HepG2 (cell line): Measurements from ENCODE around the gene OR2B2. TPM values are rescaled to one million over a fixed set of nuclear protein-coding genes. Genes with fewer than 3 reads are reported as not detected.

Experiments used
- ARNT ChIP-seq: fragments of 450-650 bp; IDR thresholded peaks from 2 replicates; pipeline ENCODE4 v1.6.1; 2017
- ARNTL ChIP-seq: sonication (generic); formaldehyde crosslinking; IDR thresholded peaks from 2 replicates; pipeline ENCODE4 v1.4.0; 2020; ENCODE audit warnings: mild to moderate bottlenecking, missing genetic modification reagents
- CBX5 ChIP-seq: sonication (generic); formaldehyde crosslinking; IDR thresholded peaks from 2 replicates; pipeline ENCODE4 v1.4.0; 2020; ENCODE audit warnings: missing genetic modification reagents, borderline replicate concordance
- CCDC6 ChIP-seq: sonication (generic); formaldehyde crosslinking; IDR thresholded peaks from 2 replicates; pipeline ENCODE4 v1.8.1; 2022; ENCODE audit warnings: mild to moderate bottlenecking, missing genetic modification reagents, moderate library complexity
- HDAC2 ChIP-seq: sonication (generic); formaldehyde crosslinking; IDR thresholded peaks from 2 replicates; pipeline ENCODE4 v1.4.0; 2020; ENCODE audit warnings: missing genetic modification reagents
- KDM1A ChIP-seq: IDR thresholded peaks from 2 replicates; pipeline ENCODE4 v1.6.1; 2016; ENCODE audit warnings: missing compliant biosample characterization
- KMT2A ChIP-seq: sonication (generic); formaldehyde crosslinking; IDR thresholded peaks from 2 replicates; pipeline ENCODE4 v1.4.0; 2020; ENCODE audit warnings: missing genetic modification reagents
- MBNL3 ChIP-seq: fragments of 250-450 bp; sonication (Bioruptor Pico); conservative IDR thresholded peaks from 2 replicates; pipeline ENCODE4 v1.8.0; 2022; ENCODE audit warnings: mild to moderate bottlenecking, inconsistent platforms
- MEF2D ChIP-seq: sonication (generic); formaldehyde crosslinking; IDR thresholded peaks from 2 replicates; pipeline ENCODE4 v1.5.1; 2020; ENCODE audit warnings: mild to moderate bottlenecking, missing genetic modification reagents
- MTA3 ChIP-seq: sonication (generic); formaldehyde crosslinking; IDR thresholded peaks from 2 replicates; pipeline ENCODE4 v1.4.0; 2020; ENCODE audit warnings: missing genetic modification reagents
- MXI1 ChIP-seq: IDR thresholded peaks from 3 replicates; pipeline ENCODE4 v1.6.1; 2012; ENCODE audit warnings: low read depth, low read length, inconsistent platforms, borderline replicate concordance
- POLR2A ChIP-seq, 2 experiments: IDR thresholded peaks; 2 replicates each; pipeline ENCODE4 v1.6.1; 2011; ENCODE audit warnings: low read depth in 2 of 2, low read length in 2 of 2, mild to moderate bottlenecking in 1 of 2, moderate library complexity in 1 of 2; ENCODE audit not compliant: insufficient read depth in 1 of 2
- POLR2AphosphoS2 ChIP-seq: IDR thresholded peaks from 2 replicates; pipeline ENCODE4 v1.6.1; 2011; ENCODE audit warnings: low read depth, low read length, improper control_type of control experiment
- SP1 ChIP-seq, 2 experiments: fragments of 450-650 bp in 1 of 2; sonication (generic) in 1 of 2; formaldehyde crosslinking in 1 of 2; IDR thresholded peaks; 2 replicates each; pipeline versions ENCODE4 v1.4.0 to v1.6.1; 2016 to 2020; ENCODE audit warnings: missing genetic modification reagents in 1 of 2
- SP2 ChIP-seq: sonication (generic); formaldehyde crosslinking; IDR thresholded peaks from 2 replicates; pipeline ENCODE4 v1.5.1; 2020; ENCODE audit warnings: mild to moderate bottlenecking, missing genetic modification reagents
- SRSF4 ChIP-seq: fragments of 200-400 bp; formaldehyde crosslinking; IDR thresholded peaks from one replicate; pipeline ENCODE4 v1.6.1; 2018; ENCODE audit warnings: mild to moderate bottlenecking, low read depth, low read length, moderate library complexity; ENCODE audit not compliant: poor library complexity, severe bottlenecking
- TMF1 ChIP-seq: sonication (generic); formaldehyde crosslinking; IDR thresholded peaks from 2 replicates; pipeline ENCODE4 v1.8.1; 2022; ENCODE audit warnings: low read depth, missing genetic modification reagents
- U2AF2 ChIP-seq: fragments of 200-400 bp; formaldehyde crosslinking; IDR thresholded peaks from 2 replicates; pipeline ENCODE4 v1.6.1; 2017; ENCODE audit warnings: low read depth, mild to moderate bottlenecking, low read length
- ZC3H4 ChIP-seq: sonication (generic); formaldehyde crosslinking; IDR thresholded peaks from 2 replicates; pipeline ENCODE4 v1.4.0; 2020; ENCODE audit warnings: missing genetic modification reagents, borderline replicate concordance
- ZEB1 ChIP-seq: IDR thresholded peaks from 2 replicates; pipeline ENCODE4 v1.6.1; 2012; ENCODE audit warnings: mild to moderate bottlenecking, low read depth, inconsistent platforms; ENCODE audit not compliant: insufficient replicate concordance
- ZFAT ChIP-seq: sonication (generic); formaldehyde crosslinking; conservative IDR thresholded peaks from 2 replicates; pipeline ENCODE4 v1.8.1; 2023; ENCODE audit warnings: missing genetic modification reagents, inconsistent platforms
- ZFP82 ChIP-seq: sonication (generic); formaldehyde crosslinking; IDR thresholded peaks from 2 replicates; pipeline ENCODE4 v1.5.1; 2020; ENCODE audit warnings: mild to moderate bottlenecking, missing genetic modification reagents, borderline replicate concordance
- ZFX ChIP-seq: sonication (generic); formaldehyde crosslinking; IDR thresholded peaks from 2 replicates; pipeline ENCODE4 v1.4.0; 2020; ENCODE audit warnings: mild to moderate bottlenecking, low read depth, missing genetic modification reagents, moderate library complexity
- ZNF274 ChIP-seq: sonication (generic); formaldehyde crosslinking; IDR thresholded peaks from 2 replicates; pipeline ENCODE4 v1.5.1; 2020; ENCODE audit warnings: mild to moderate bottlenecking, missing genetic modification reagents
- ZNF33B ChIP-seq: sonication (generic); formaldehyde crosslinking; IDR thresholded peaks from 2 replicates; pipeline ENCODE4 v1.5.1; 2020; ENCODE audit warnings: mild to moderate bottlenecking, missing genetic modification reagents
- ZNF496 ChIP-seq: sonication (generic); formaldehyde crosslinking; IDR thresholded peaks from 2 replicates; pipeline ENCODE4 v1.8.1; 2023; ENCODE audit warnings: mild to moderate bottlenecking, moderate library complexity, missing genetic modification reagents; ENCODE audit not compliant: insufficient replicate concordance
- ZNF556 ChIP-seq: sonication (generic); formaldehyde crosslinking; IDR thresholded peaks from 2 replicates; pipeline ENCODE4 v1.4.0; 2020; ENCODE audit warnings: mild to moderate bottlenecking, missing genetic modification reagents, borderline replicate concordance
- ZNF607 ChIP-seq: sonication (generic); formaldehyde crosslinking; IDR thresholded peaks from 2 replicates; pipeline ENCODE4 v1.5.1; 2020; ENCODE audit warnings: missing genetic modification reagents, mild to moderate bottlenecking, borderline replicate concordance
- ZNF790 ChIP-seq: sonication (generic); formaldehyde crosslinking; IDR thresholded peaks from 2 replicates; pipeline ENCODE4 v1.8.0; 2022; ENCODE audit warnings: missing genetic modification reagents, mild to moderate bottlenecking, borderline replicate concordance
- ZNF841 ChIP-seq: sonication (generic); formaldehyde crosslinking; IDR thresholded peaks from 2 replicates; pipeline ENCODE4 v1.8.1; 2023; ENCODE audit warnings: missing genetic modification reagents, borderline replicate concordance
- polyA plus RNA-seq, 8 experiments: library from polyadenylated mRNA; depleted of rRNA in 3 of 8; stranded (reverse) in 7 of 8; unstranded in 1 of 8; fragments of >200 nt; fragmentation: Illumina TruSeq in 4 of 8; extraction: Trizol in 4 of 8; gene quantifications; 2 replicates each; pipeline versions ENCODE4 v1.2.1 to v1.2.3, GENCODE V29; 2011 to 2016; ENCODE audit warnings: low read depth in 4 of 8, missing spikeins in 1 of 8, mixed read lengths in 1 of 8; ENCODE audit not compliant: insufficient read depth in 1 of 8
- total RNA-seq, 5 experiments: library from RNA; depleted of rRNA; stranded (reverse); fragments of >200 nt; fragmentation: Illumina TruSeq; extraction: Trizol; gene quantifications; 2 replicates each; pipeline ENCODE4 v1.2.3, GENCODE V29; 2016; ENCODE audit warnings: low read depth in 1 of 5
- TF ChIP-seq, protein P1 (sequence below): sonication (generic); formaldehyde crosslinking; IDR thresholded peaks from 2 replicates; pipeline ENCODE4 v1.4.0; 2020; ENCODE audit warnings: missing genetic modification reagents

The OR2B2 gene
- total and polyA plus RNA-seq, 2 of the 13 experiments (the other 11 are each of a cell fraction or from before 2014, with no cell fraction given) = not detected

DNA sequence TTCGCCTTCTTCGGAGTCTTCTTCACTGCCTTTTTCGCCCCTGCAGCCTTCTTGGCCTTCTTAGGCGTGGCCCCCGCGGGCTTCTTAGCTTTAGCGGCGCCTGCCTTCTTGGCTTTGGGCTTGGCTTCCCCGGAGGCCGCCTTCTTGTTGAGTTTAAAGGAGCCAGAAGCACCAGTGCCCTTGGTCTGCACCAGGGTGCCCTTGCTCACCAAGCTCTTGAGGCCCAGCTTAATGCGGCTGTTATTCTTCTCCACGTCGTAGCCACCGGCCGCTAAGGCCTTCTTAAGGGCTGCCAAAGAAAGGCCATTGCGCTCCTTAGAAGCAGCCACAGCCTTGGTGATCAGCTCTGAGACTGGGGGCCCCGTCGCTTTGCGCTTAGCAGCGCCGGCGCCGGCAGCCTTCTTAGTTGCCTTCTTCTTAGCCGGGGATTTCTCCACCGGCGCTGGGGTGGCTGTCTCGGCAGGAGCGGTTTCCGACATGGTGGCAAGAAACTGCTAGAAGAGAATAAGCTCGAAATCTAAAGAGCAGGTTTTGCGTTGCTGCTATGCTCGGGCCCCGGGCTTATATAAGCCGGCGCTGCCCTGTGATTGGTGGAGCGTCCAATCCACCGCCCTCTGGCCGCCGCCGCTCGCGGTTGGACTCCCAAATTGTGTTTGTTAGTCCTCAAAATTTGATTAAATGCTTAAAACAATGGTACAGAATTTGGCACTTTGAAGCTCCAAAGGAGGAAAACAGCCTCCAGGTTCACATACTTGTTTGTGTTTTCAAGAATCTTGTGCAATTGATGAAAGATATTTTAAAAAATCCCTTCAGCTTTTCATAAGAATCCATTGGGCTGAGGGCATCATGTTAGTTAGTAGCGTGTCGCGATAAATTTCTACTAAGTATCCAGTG is 44.9 kb downstream of the OR2B2 start (continued):
- 0 out of 2 replicates have a peak, but pooled peaks have one; percentile 66 for TF ChIP-seq ZC3H4
- TF ChIP-seq, protein P1, sequence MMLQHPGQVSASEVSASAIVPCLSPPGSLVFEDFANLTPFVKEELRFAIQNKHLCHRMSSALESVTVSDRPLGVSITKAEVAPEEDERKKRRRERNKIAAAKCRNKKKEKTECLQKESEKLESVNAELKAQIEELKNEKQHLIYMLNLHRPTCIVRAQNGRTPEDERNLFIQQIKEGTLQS (CRISPR knock-in tag) = no peak
- TF ChIP-seq ARNTL (CRISPR knock-in tag) = no peak
- no peak for TF ChIP-seq ZFP82 (CRISPR knock-in tag)
- TF ChIP-seq ZNF496 (CRISPR knock-in tag) = no peak
- TF ChIP-seq ZFAT = no peak
- TF ChIP-seq SP2 (CRISPR knock-in tag) = no peak
- TF ChIP-seq POLR2A (IDR thresholded peaks at IDR 0.05; ENCODE audit: insufficient read depth in 1 of 2, low read depth in 2 of 2, low read length in 2 of 2) = peak; percentile 56; a peak in 3 of 4 replicates
- TF ChIP-seq CBX5 (CRISPR knock-in tag) = no peak
- 0 out of 2 replicates have a peak, but pooled peaks have one; percentile 57 for TF ChIP-seq KMT2A (CRISPR knock-in tag)
- no peak for TF ChIP-seq SRSF4
- TF ChIP-seq SP1 (IDR thresholded peaks at IDR 0.05) = no peak
- no peak for TF ChIP-seq SP1 (CRISPR knock-in tag; IDR thresholded peaks at IDR 0.05)
- 0 out of 2 replicates have a peak, but pooled peaks have one; percentile 19 for TF ChIP-seq ZNF607
- TF ChIP-seq POLR2AphosphoS2 = no peak
- TF ChIP-seq ZNF33B (CRISPR knock-in tag) = no peak
- TF ChIP-seq MXI1 = no peak
- no peak for TF ChIP-seq CCDC6
- no peak; the same call in 1 of the 2 replicates for TF ChIP-seq ZNF274 (CRISPR knock-in tag)
- peak; percentile 54; the same call in 1 of the 2 replicates for TF ChIP-seq TMF1 (CRISPR knock-in tag)
- TF ChIP-seq MBNL3 (CRISPR knock-in tag) = no peak
- TF ChIP-seq ARNT = no peak
- TF ChIP-seq MEF2D (CRISPR knock-in tag) = 0 out of 2 replicates have a peak, but pooled peaks have one; percentile 22
- TF ChIP-seq ZNF841 = no peak
- no peak for TF ChIP-seq ZNF556 (CRISPR knock-in tag)
- no peak for TF ChIP-seq KDM1A (CRISPR knock-in tag)
- TF ChIP-seq HDAC2 = no peak
- no peak for TF ChIP-seq MTA3 (CRISPR knock-in tag)
- TF ChIP-seq U2AF2 = no peak
- TF ChIP-seq ZNF790 (CRISPR knock-in tag) = no peak
- TF ChIP-seq ZEB1 = no peak
- peak; percentile 50; the same call in 1 of the 2 replicates for TF ChIP-seq ZFX (CRISPR knock-in tag)
